Measurements from ENCODE around the gene SDK2.

GRCh38 chr17:73311428-73311780, 332.8 kb downstream of the SDK2 start:
- TF ChIP-seq CTCF (IDR thresholded peaks at IDR 0.05; ENCODE audit: low read length) (no peak), EZH2 (optimal IDR thresholded peaks at IDR 0.05; ENCODE audit: low read depth, low read length) (no peak)

Measured in MM.1S (cell line).